CD14-positive monocyte (primary cell): ENCODE measurements around the gene TOM1L2. TPM values are rescaled to one million over a fixed set of nuclear protein-coding genes. Genes with fewer than 3 reads are reported as not detected.

ENCODE experiments used
- DNase-seq, 3 donors: peaks; one replicate each; pipeline ENCODE4 v3.0.0-alpha.2; 2011 to 2022
- H2AFZ ChIP-seq: 2 replicates; pipeline ENCODE4 v1.6.0; 2012; ENCODE audit warnings: mild to moderate bottlenecking, low read depth, low read length, inconsistent platforms; ENCODE audit not compliant: insufficient read depth, poor library complexity, severe bottlenecking
- H3K27ac ChIP-seq, 2 donors: 1 replicate in 1 of 2; 2 replicates in 1 of 2; pipeline ENCODE4 v1.5.1; 2012 to 2013; ENCODE audit warnings: low read length in 2 of 2, control low read depth in 1 of 2, inconsistent platforms in 1 of 2, low read depth in 1 of 2, mild to moderate bottlenecking in 1 of 2
- H3K27me3 ChIP-seq, 2 donors: one replicate each; pipeline versions ENCODE4 v1.6.0 to v1.6.1; 2011 to 2013; ENCODE audit warnings: low read length in 2 of 2; ENCODE audit not compliant: control insufficient read depth in 2 of 2, insufficient read depth in 2 of 2
- H3K36me3 ChIP-seq, 2 donors: replicated peaks in 1 of 2; 1 replicate in 1 of 2; 2 replicates in 1 of 2; pipeline versions ENCODE4 v1.5.1 to v1.6.1; 2012 to 2013; ENCODE audit warnings: low read length in 2 of 2, control low read depth in 1 of 2, inconsistent platforms in 1 of 2, mild to moderate bottlenecking in 1 of 2; ENCODE audit not compliant: insufficient read depth in 2 of 2, control insufficient read depth in 1 of 2
- H3K4me1 ChIP-seq, 2 donors: 1 replicate in 1 of 2; 2 replicates in 1 of 2; pipeline versions ENCODE4 v1.5.1 to v1.6.1; 2012 to 2013; ENCODE audit warnings: low read length in 2 of 2, control low read depth in 1 of 2, inconsistent platforms in 1 of 2, mild to moderate bottlenecking in 1 of 2, moderate library complexity in 1 of 2; ENCODE audit not compliant: insufficient read depth in 2 of 2, control insufficient read depth in 1 of 2
- H3K4me2 ChIP-seq: replicated peaks from 2 replicates; pipeline ENCODE3; 2012; ENCODE audit warnings: low read length, moderate library complexity, mild to moderate bottlenecking; ENCODE audit not compliant: poor library complexity, severe bottlenecking; ENCODE audit errors: extremely low read depth
- H3K4me3 ChIP-seq, 3 experiments: fragments of 200-600 bp in 1 of 3; sonication (generic) in 1 of 3; replicated peaks in 1 of 3; 1 replicate in 2 of 3; 2 replicates in 1 of 3; pipeline ENCODE4 v1.5.1; 2011 to 2013; ENCODE audit warnings: low read length in 3 of 3, mild to moderate bottlenecking in 3 of 3, control low read depth in 2 of 3, low read depth in 2 of 3, inconsistent platforms in 1 of 3, moderate library complexity in 1 of 3
- H3K79me2 ChIP-seq: 2 replicates; pipeline ENCODE4 v1.6.0; 2012; ENCODE audit warnings: mild to moderate bottlenecking, control low read depth, inconsistent platforms, low read length, moderate library complexity; ENCODE audit not compliant: insufficient read depth
- H3K9ac ChIP-seq: 2 replicates; pipeline ENCODE4 v1.6.0; 2017; ENCODE audit warnings: low read length, mild to moderate bottlenecking; ENCODE audit not compliant: insufficient read depth, poor library complexity, severe bottlenecking
- H3K9me3 ChIP-seq, 2 donors: replicated peaks in 1 of 2; 1 replicate in 1 of 2; 2 replicates in 1 of 2; pipeline versions ENCODE4 v1.5.1 to v1.6.1; 2012 to 2013; ENCODE audit warnings: low read length in 2 of 2, control low read depth in 1 of 2; ENCODE audit not compliant: control insufficient read depth in 1 of 2, insufficient read depth in 1 of 2
- H4K20me1 ChIP-seq: 2 replicates; pipeline ENCODE4 v1.6.0; 2012; ENCODE audit warnings: mild to moderate bottlenecking, low read length, control low read depth, moderate library complexity; ENCODE audit not compliant: insufficient read depth
- H3K27ac Mint-ChIP-seq, 7 donors: one replicate each; pipeline ENCODE4 v1.8.0; 2020; ENCODE audit warnings: mild to moderate bottlenecking in 7 of 7, mixed read lengths in 7 of 7, moderate library complexity in 6 of 7, inconsistent platforms in 2 of 7
- H3K27me3 Mint-ChIP-seq, 3 donors: one replicate each; pipeline ENCODE4 v1.8.0; 2021 to 2022; ENCODE audit warnings: low read depth in 3 of 3, mild to moderate bottlenecking in 3 of 3, mixed read lengths in 3 of 3, moderate library complexity in 3 of 3, inconsistent platforms in 1 of 3
- H3K36me3 Mint-ChIP-seq, 2 donors: one replicate each; pipeline ENCODE4 v1.8.0; 2020; ENCODE audit warnings: mixed read lengths in 2 of 2, inconsistent platforms in 1 of 2, mild to moderate bottlenecking in 1 of 2
- H3K4me1 Mint-ChIP-seq: one replicate; pipeline ENCODE4 v1.8.0; 2020; ENCODE audit warnings: mild to moderate bottlenecking, mixed read lengths
- H3K4me3 Mint-ChIP-seq, 2 donors: one replicate each; pipeline ENCODE4 v1.8.0; 2020; ENCODE audit warnings: mild to moderate bottlenecking in 2 of 2, mixed read lengths in 2 of 2, moderate library complexity in 1 of 2
- H3K9me3 Mint-ChIP-seq, 7 donors: one replicate each; pipeline ENCODE4 v1.8.0; 2020 to 2022; ENCODE audit warnings: mixed read lengths in 7 of 7, mild to moderate bottlenecking in 6 of 7, moderate library complexity in 6 of 7, inconsistent platforms in 2 of 7
- CTCF ChIP-seq: fragments of 200-600 bp; IDR thresholded peaks from one replicate; pipeline ENCODE4 v1.8.0; 2022; ENCODE audit warnings: antibody characterized with exemption, mild to moderate bottlenecking
- WGBS: methylation state at CpG from one replicate; pipeline ENCODE4 v1.1.5; 2013; ENCODE audit warnings: missing lambda C conversion rate; ENCODE audit not compliant: insufficient coverage; 5-methylcytosine and 5-hydroxymethylcytosine counted together
- intact Hi-C, 2 donors: fragments of 100-400 bp; cut with micrococcal nuclease; formaldehyde crosslinking; loops; one replicate each; pipeline versions ENCODE4 v1.15.0 to v1.15.1; 2023
- polyA plus RNA-seq, 3 donors: library from polyadenylated mRNA; depleted of rRNA in 1 of 3; unstranded in 2 of 3; stranded (reverse) in 1 of 3; fragments of 300-500 nt in 2 of 3; fragments of >200 nt in 1 of 3; fragmentation: Illumina TruSeq in 2 of 3; gene quantifications; 1 replicate in 2 of 3; 2 replicates in 1 of 3; pipeline ENCODE4 v1.2.3, GENCODE V29; 2012 to 2021

The TOM1L2 gene
- polyA plus RNA-seq, 3 donors, result 1.7 to 28.2 (median 2.8) TPM

GRCh38 chr17:17826342-17826713 is 145.9 kb downstream of the TOM1L2 start:
- peaks cover 2 to 4% (median 2%) of the 10 kb centered on the region in 3 donors for H3K27me3 Mint-ChIP-seq
- H3K27ac Mint-ChIP-seq, result peak overlapping the region in 3 of 7 donors; percentile 20 to 74 (median 24)
- Histone ChIP-seq H3K9me3 (no peaks in the 10 kb centered on the region), H3K27ac (peak overlapping the region in 1 of 2 donors; percentile 27), H3K4me1 (peaks cover 46 to 50% of the 10 kb centered on the region in 2 donors), H3K4me3 (no peak overlapping the region), H3K79me2 (peaks cover 20% of the 10 kb centered on the region), H3K9ac (no peak overlapping the region), H3K4me2 (no peak overlapping the region), H3K27me3 (no peaks in the 10 kb centered on the region), H2AFZ (no peak overlapping the region), H4K20me1 (peaks cover 94% of the 10 kb centered on the region), H3K36me3 (peaks cover 8 to 17% of the 10 kb centered on the region in 2 donors)
- H3K4me3 Mint-ChIP-seq, result peak overlapping the region; percentile 5 to 22
- WGBS, result 14% methylated on average over 2 of the region's 2 CpGs
- no peak for DNase-seq
- H3K9me3 Mint-ChIP-seq, result peaks cover 0 to 2% (median 0%) of the 10 kb centered on the region in 7 donors
- peaks cover 22 to 30% of the 10 kb centered on the region in 2 donors for H3K36me3 Mint-ChIP-seq
- H3K4me1 Mint-ChIP-seq, result peaks cover 43% of the 10 kb centered on the region
- TF ChIP-seq CTCF, result no peak
- intact Hi-C loops, result no loop called here

- Mint-ChIP-seq H3K27ac (peak overlapping the region in 6 of 7 donors; percentile 54 to 87 (median 71)), H3K36me3 (peaks cover 22 to 33% of the 10 kb centered on the region in 2 donors), H3K4me1 (peaks cover 54% of the 10 kb centered on the region), H3K4me3 (peak overlapping the region in 1 of 2 donors; percentile 60), H3K9me3 (peaks cover 0 to 2% (median 0%) of the 10 kb centered on the region in 7 donors), H3K27me3 (peaks cover 0 to 9% (median 5%) of the 10 kb centered on the region in 3 donors)
- DNase-seq, result no peak
- Histone ChIP-seq H3K9me3 (no peaks in the 10 kb centered on the region), H2AFZ (no peak overlapping the region), H3K4me3 (no peak overlapping the region), H3K9ac (no peak overlapping the region), H4K20me1 (peaks cover 94% of the 10 kb centered on the region), H3K27ac (peak overlapping the region in 1 of 2 donors; percentile 7), H3K27me3 (no peaks in the 10 kb centered on the region), H3K4me2 (peak overlapping the region; percentile 91), H3K4me1 (peaks cover 51 to 56% of the 10 kb centered on the region in 2 donors), H3K79me2 (peaks cover 24% of the 10 kb centered on the region), H3K36me3 (peaks cover 5 to 6% of the 10 kb centered on the region in 2 donors)
- TF ChIP-seq CTCF, result no peak
- intact Hi-C loops, result loop anchor here in 1 of 2 donors (2.0 kb wide), 1 partner anchor 14 kb away; no protein-coding TSS in a partner anchor
- WGBS, result 62% methylated on average over 11 of the region's 14 CpGs
Observed at GRCh38 chr17:17824783-17825614, 147.2 kb downstream of the TOM1L2 start.
